ENCODE measurements around the gene CEACAM16. TPM values are rescaled to one million over a fixed set of nuclear protein-coding genes. Genes with fewer than 3 reads are reported as not detected.
A peak's percentile ranks its signal among the peaks of the same experiment; 100 is the strongest.

CEACAM16 gene
- total and polyA plus RNA-seq, 9 of the 15 experiments (the other 6 are each of a cell fraction or from before 2014, with no cell fraction given) = not detected

DNA sequence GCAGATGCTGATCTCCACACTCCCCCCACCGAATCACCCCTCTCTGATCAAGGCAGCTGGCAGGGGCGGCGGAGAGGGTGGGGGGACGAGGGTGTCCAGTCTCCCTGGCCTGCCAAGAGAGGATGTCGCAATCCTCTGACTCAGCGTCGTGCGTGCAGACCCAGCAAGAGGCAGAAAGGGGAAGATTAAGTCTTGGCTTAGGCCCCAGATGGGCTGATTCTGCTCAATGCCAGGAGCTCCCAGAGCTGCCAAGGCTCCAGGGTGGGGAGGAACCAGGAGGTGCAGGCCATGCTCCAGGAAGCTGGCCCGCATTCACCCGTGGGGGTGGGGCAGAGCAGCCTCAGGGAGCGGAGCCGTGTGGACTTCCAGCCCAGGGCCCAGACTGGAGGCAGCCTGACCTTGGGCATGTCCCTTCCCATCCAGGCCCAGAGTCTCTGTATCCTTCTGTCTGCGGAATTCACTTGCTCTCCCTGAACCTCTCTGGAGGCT is 42.9 kb downstream of the CEACAM16 start (continued):
- no peak for TF ChIP-seq ZFP1 (CRISPR knock-in tag; IDR thresholded peaks at IDR 0.05)
- TF ChIP-seq, protein P1, sequence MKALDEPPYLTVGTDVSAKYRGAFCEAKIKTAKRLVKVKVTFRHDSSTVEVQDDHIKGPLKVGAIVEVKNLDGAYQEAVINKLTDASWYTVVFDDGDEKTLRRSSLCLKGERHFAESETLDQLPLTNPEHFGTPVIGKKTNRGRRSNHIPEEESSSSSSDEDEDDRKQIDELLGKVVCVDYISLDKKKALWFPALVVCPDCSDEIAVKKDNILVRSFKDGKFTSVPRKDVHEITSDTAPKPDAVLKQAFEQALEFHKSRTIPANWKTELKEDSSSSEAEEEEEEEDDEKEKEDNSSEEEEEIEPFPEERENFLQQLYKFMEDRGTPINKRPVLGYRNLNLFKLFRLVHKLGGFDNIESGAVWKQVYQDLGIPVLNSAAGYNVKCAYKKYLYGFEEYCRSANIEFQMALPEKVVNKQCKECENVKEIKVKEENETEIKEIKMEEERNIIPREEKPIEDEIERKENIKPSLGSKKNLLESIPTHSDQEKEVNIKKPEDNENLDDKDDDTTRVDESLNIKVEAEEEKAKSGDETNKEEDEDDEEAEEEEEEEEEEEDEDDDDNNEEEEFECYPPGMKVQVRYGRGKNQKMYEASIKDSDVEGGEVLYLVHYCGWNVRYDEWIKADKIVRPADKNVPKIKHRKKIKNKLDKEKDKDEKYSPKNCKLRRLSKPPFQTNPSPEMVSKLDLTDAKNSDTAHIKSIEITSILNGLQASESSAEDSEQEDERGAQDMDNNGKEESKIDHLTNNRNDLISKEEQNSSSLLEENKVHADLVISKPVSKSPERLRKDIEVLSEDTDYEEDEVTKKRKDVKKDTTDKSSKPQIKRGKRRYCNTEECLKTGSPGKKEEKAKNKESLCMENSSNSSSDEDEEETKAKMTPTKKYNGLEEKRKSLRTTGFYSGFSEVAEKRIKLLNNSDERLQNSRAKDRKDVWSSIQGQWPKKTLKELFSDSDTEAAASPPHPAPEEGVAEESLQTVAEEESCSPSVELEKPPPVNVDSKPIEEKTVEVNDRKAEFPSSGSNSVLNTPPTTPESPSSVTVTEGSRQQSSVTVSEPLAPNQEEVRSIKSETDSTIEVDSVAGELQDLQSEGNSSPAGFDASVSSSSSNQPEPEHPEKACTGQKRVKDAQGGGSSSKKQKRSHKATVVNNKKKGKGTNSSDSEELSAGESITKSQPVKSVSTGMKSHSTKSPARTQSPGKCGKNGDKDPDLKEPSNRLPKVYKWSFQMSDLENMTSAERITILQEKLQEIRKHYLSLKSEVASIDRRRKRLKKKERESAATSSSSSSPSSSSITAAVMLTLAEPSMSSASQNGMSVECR (CRISPR knock-in tag; IDR thresholded peaks at IDR 0.05) = no peak
- TF ChIP-seq HDAC6 (IDR thresholded peaks at IDR 0.05; ENCODE audit: low read depth, low read length) = no peak
- TF ChIP-seq KDM4B (IDR thresholded peaks at IDR 0.05; ENCODE audit: borderline replicate concordance in 2 of 2, low read depth in 1 of 2) = peak in 1 of 2 experiments; percentile 48; a peak in 1 of 4 replicates
- TF ChIP-seq GATA2 (CRISPR knock-in tag; IDR thresholded peaks at IDR 0.05) = peak; percentile 52; the same call in 1 of the 2 replicates
- TF ChIP-seq FOSL1 (tag; conservative IDR thresholded peaks at IDR 0.05) = peak; percentile 96
- TF ChIP-seq, protein P2, sequence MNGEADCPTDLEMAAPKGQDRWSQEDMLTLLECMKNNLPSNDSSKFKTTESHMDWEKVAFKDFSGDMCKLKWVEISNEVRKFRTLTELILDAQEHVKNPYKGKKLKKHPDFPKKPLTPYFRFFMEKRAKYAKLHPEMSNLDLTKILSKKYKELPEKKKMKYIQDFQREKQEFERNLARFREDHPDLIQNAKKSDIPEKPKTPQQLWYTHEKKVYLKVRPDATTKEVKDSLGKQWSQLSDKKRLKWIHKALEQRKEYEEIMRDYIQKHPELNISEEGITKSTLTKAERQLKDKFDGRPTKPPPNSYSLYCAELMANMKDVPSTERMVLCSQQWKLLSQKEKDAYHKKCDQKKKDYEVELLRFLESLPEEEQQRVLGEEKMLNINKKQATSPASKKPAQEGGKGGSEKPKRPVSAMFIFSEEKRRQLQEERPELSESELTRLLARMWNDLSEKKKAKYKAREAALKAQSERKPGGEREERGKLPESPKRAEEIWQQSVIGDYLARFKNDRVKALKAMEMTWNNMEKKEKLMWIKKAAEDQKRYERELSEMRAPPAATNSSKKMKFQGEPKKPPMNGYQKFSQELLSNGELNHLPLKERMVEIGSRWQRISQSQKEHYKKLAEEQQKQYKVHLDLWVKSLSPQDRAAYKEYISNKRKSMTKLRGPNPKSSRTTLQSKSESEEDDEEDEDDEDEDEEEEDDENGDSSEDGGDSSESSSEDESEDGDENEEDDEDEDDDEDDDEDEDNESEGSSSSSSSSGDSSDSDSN (IDR thresholded peaks at IDR 0.05; ENCODE audit: borderline replicate concordance in 1 of 2, low read depth in 2 of 2, low read length in 2 of 2) = no peak
- TF ChIP-seq CTBP1 (IDR thresholded peaks at IDR 0.05; ENCODE audit: borderline replicate concordance) = peak; percentile 81; the same call in 1 of the 2 replicates
- TF ChIP-seq, protein P3, sequence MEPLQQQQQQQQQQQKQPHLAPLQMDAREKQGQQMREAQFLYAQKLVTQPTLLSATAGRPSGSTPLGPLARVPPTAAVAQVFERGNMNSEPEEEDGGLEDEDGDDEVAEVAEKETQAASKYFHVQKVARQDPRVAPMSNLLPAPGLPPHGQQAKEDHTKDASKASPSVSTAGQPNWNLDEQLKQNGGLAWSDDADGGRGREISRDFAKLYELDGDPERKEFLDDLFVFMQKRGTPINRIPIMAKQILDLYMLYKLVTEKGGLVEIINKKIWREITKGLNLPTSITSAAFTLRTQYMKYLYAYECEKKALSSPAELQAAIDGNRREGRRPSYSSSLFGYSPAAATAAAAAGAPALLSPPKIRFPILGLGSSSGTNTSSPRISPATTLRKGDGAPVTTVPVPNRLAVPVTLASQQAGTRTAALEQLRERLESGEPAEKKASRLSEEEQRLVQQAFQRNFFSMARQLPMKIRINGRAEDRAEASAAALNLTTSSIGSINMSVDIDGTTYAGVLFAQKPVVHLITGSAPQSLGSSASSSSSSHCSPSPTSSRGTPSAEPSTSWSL (CRISPR knock-in tag; IDR thresholded peaks at IDR 0.05; ENCODE audit: borderline replicate concordance) = no peak
- no peak for TF ChIP-seq GABPB1 (CRISPR knock-in tag; IDR thresholded peaks at IDR 0.05)
- no peak for TF ChIP-seq POLR3A (IDR thresholded peaks at IDR 0.05; ENCODE audit: borderline replicate concordance, extremely low read depth, insufficient read depth, insufficient read length)
- TF ChIP-seq, protein P4, sequence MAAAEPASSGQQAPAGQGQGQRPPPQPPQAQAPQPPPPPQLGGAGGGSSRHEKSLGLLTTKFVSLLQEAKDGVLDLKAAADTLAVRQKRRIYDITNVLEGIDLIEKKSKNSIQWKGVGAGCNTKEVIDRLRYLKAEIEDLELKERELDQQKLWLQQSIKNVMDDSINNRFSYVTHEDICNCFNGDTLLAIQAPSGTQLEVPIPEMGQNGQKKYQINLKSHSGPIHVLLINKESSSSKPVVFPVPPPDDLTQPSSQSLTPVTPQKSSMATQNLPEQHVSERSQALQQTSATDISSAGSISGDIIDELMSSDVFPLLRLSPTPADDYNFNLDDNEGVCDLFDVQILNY (CRISPR knock-in tag; IDR thresholded peaks at IDR 0.05) = no peak
- peak; percentile 87 for TF ChIP-seq SMARCA4 (IDR thresholded peaks at IDR 0.05)
- TF ChIP-seq ZNF830 (CRISPR knock-in tag; IDR thresholded peaks at IDR 0.05) = no peak
- TF ChIP-seq HNRNPL (IDR thresholded peaks at IDR 0.05; ENCODE audit: low read depth, low read length) = 0 out of 2 replicates have a peak, but pooled peaks have one; percentile 50
- TF ChIP-seq, protein P5, sequence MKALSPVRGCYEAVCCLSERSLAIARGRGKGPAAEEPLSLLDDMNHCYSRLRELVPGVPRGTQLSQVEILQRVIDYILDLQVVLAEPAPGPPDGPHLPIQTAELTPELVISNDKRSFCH (CRISPR knock-in tag; IDR thresholded peaks at IDR 0.05) = no peak
- TF ChIP-seq, protein P5 (tag; IDR thresholded peaks at IDR 0.05) = peak; percentile 62
- no peak for TF ChIP-seq MEF2A (IDR thresholded peaks at IDR 0.05; ENCODE audit: control insufficient read depth, low read depth, low read length)
- peak; percentile 63 for TF ChIP-seq MAFK (IDR thresholded peaks at IDR 0.05; ENCODE audit: low read length)
